ENCODE data around the gene HYCC2. TPM values are rescaled to one million over a fixed set of nuclear protein-coding genes. Genes with fewer than 3 reads are reported as not detected.
"Not testable (repeated sequence)": the region's sequence is repeated elsewhere in the genome, so short reads cannot be mapped to it uniquely, and the experiment has no call there.

Gene HYCC2
- 10 to 100 TPM; 35.9 to 40.2 TPM for total RNA-seq

- no peaks in the 10 kb centered on the region for H3K27me3 Mint-ChIP-seq (ENCODE audit: low read depth)
- H3K4me1 Mint-ChIP-seq (ENCODE audit: low read depth), result peaks cover 46% of the 10 kb centered on the region
- ATAC-seq, result peak; percentile 97
- CTCF ChIA-PET, result interaction anchor here (0.6 to 6.7 kb wide), 8 partner anchors 60 to 170 kb away, joined by 3 to 135 read pairs (median 10); partner anchors contain the start of gene ORC2
- peaks cover 14% of the 10 kb centered on the region for H3K36me3 Mint-ChIP-seq (ENCODE audit: low read depth)
- H3K4me3 Mint-ChIP-seq, result peak within 1 kb of the TSS; percentile 89
- POLR2A ChIA-PET, result interaction anchor here (0.6 to 5.8 kb wide), 16 partner anchors 11 to 208 kb away, joined by 3 to 70 read pairs (median 4); partner anchors contain the start of genes CFLAR, CLK1, NIF3L1 and ORC2
- H3K9me3 Mint-ChIP-seq (ENCODE audit: insufficient read depth), result no peaks in the 10 kb centered on the region
- DNase-seq, result peak; percentile 96
- H3K27ac Mint-ChIP-seq, result peak within 1 kb of the TSS; percentile 88
These were observed at the start of gene HYCC2, which contains the start of gene NDUFB3 for GRCh38 chr2:201071479-201072200. Gene HYCC2, minus strand, starts transcription at chr2:201071671. Its CDS starts 47,662 bp downstream, at chr2:201024009. Gene NDUFB3, plus strand, starts transcription at chr2:201072001. Its CDS starts 6,882 bp downstream, at chr2:201078883.

- CTCF ChIA-PET, result interaction anchor here (1.0 to 7.4 kb wide), 11 partner anchors 36 to 255 kb away, joined by 3 to 83 read pairs (median 10); partner anchors contain the start of genes CASP10, CLK1, NIF3L1 and ORC2
- ATAC-seq, result no peak
- peaks cover 63% of the 10 kb centered on the region for H3K4me1 Mint-ChIP-seq (ENCODE audit: low read depth)
These were observed 47.7 kb upstream of the HYCC2 start for GRCh38 chr2:201118961-201119854.

GRCh38 chr2:201118121-201118960 lies 46.9 kb upstream of the HYCC2 start:
- H3K27ac Mint-ChIP-seq, result peak overlapping the region; percentile 99
- peak overlapping the region; percentile 97 for H3K4me3 Mint-ChIP-seq
- peaks cover 56% of the 10 kb centered on the region for H3K4me1 Mint-ChIP-seq (ENCODE audit: low read depth)
- no peaks in the 10 kb centered on the region for H3K9me3 Mint-ChIP-seq (ENCODE audit: insufficient read depth)
- no peaks in the 10 kb centered on the region for H3K27me3 Mint-ChIP-seq (ENCODE audit: low read depth)
- peak; percentile 93 for DNase-seq
- ChIA-PET CTCF (interaction anchor here (0.7 to 7.4 kb wide), 19 partner anchors 27 to 288 kb away, joined by 3 to 83 read pairs (median 5); partner anchors contain the start of genes CASP10, CLK1, NIF3L1 and ORC2), POLR2A (interaction anchor here (0.6 to 9.2 kb wide), 28 partner anchors 10 to 257 kb away, joined by 3 to 238 read pairs (median 6); partner anchors contain the start of genes CASP10, CASP8, CLK1 and HYCC2)
- ATAC-seq, result peak; percentile 45
- H3K36me3 Mint-ChIP-seq (ENCODE audit: low read depth), result peaks cover 56% of the 10 kb centered on the region

More at GRCh38 chr2:201118961-201119854, 47.7 kb upstream of the HYCC2 start:
- H3K36me3 Mint-ChIP-seq (ENCODE audit: low read depth), result peaks cover 65% of the 10 kb centered on the region
- POLR2A ChIA-PET, result interaction anchor here (1.0 to 9.2 kb wide), 21 partner anchors 11 to 258 kb away, joined by 3 to 238 read pairs (median 13); partner anchors contain the start of genes CASP10, CASP8, CLK1 and HYCC2
- no peaks in the 10 kb centered on the region for H3K27me3 Mint-ChIP-seq (ENCODE audit: low read depth)
- peak overlapping the region; percentile 99 for H3K27ac Mint-ChIP-seq
- H3K9me3 Mint-ChIP-seq (ENCODE audit: insufficient read depth), result no peaks in the 10 kb centered on the region
- H3K4me3 Mint-ChIP-seq, result peak overlapping the region; percentile 97
- DNase-seq, result peak; percentile 53

GRCh38 chr2:201117735-201118094 lies 46.2 kb upstream of the HYCC2 start:
- not testable (repeated sequence) for ATAC-seq; DNase-seq; H3K27me3 Mint-ChIP-seq (ENCODE audit: low read depth); H3K9me3 Mint-ChIP-seq (ENCODE audit: insufficient read depth)
- peaks cover 50% of the 10 kb centered on the region for H3K4me1 Mint-ChIP-seq (ENCODE audit: low read depth)
- POLR2A ChIA-PET, result interaction anchor here (0.6 to 9.2 kb wide), 31 partner anchors 10 to 256 kb away, joined by 3 to 238 read pairs (median 5); partner anchors contain the start of genes CASP10, CASP8, CLK1 and HYCC2
- peaks cover 50% of the 10 kb centered on the region for H3K36me3 Mint-ChIP-seq (ENCODE audit: low read depth)
- CTCF ChIA-PET, result interaction anchor here (0.7 to 7.4 kb wide), 19 partner anchors 27 to 288 kb away, joined by 3 to 83 read pairs (median 5); partner anchors contain the start of genes CASP10, CLK1, NIF3L1 and ORC2
- H3K27ac Mint-ChIP-seq, result peak overlapping the region; percentile 99
- H3K4me3 Mint-ChIP-seq, result peak overlapping the region; percentile 97

GRCh38 chr2:201116959-201117734 lies 45.7 kb upstream of the HYCC2 start:
- H3K9me3 Mint-ChIP-seq (ENCODE audit: insufficient read depth), result no peaks in the 10 kb centered on the region
- ChIA-PET CTCF (interaction anchor here (0.7 to 7.4 kb wide), 18 partner anchors 28 to 253 kb away, joined by 3 to 83 read pairs (median 6); partner anchors contain the start of genes CASP10, CASP8, CLK1 and NIF3L1), POLR2A (interaction anchor here (0.6 to 9.2 kb wide), 37 partner anchors 9 to 335 kb away, joined by 3 to 238 read pairs (median 5); partner anchors contain the start of genes CASP10, CASP8, CLK1 and HYCC2)
- peak overlapping the region; percentile 97 for H3K4me3 Mint-ChIP-seq
- peaks cover 44% of the 10 kb centered on the region for H3K4me1 Mint-ChIP-seq (ENCODE audit: low read depth)
- H3K27me3 Mint-ChIP-seq (ENCODE audit: low read depth), result no peaks in the 10 kb centered on the region
- DNase-seq, result peak; percentile 69
- H3K36me3 Mint-ChIP-seq (ENCODE audit: low read depth), result peaks cover 44% of the 10 kb centered on the region
- H3K27ac Mint-ChIP-seq, result peak overlapping the region; percentile 99
- peak; percentile 37 for ATAC-seq

GRCh38 chr2:201116115-201116958 lies 44.9 kb upstream of the HYCC2 start, which contains the start of gene CFLAR:
Gene CFLAR, plus strand, starts transcription at chr2:201116164. Its CDS starts 13,702 bp downstream, at chr2:201129866.
- peaks cover 37% of the 10 kb centered on the region for H3K4me1 Mint-ChIP-seq (ENCODE audit: low read depth)
- H3K36me3 Mint-ChIP-seq (ENCODE audit: low read depth), result peaks cover 38% of the 10 kb centered on the region

GRCh38 chr2:201114846-201115245 lies 43.4 kb upstream of the HYCC2 start:
- peaks cover 25% of the 10 kb centered on the region for H3K36me3 Mint-ChIP-seq (ENCODE audit: low read depth)
- no peaks in the 10 kb centered on the region for H3K27me3 Mint-ChIP-seq (ENCODE audit: low read depth)
- peak overlapping the region; percentile 97 for H3K4me3 Mint-ChIP-seq
- no peaks in the 10 kb centered on the region for H3K9me3 Mint-ChIP-seq (ENCODE audit: insufficient read depth)
- H3K4me1 Mint-ChIP-seq (ENCODE audit: low read depth), result peaks cover 30% of the 10 kb centered on the region
- DNase-seq (no peak), ATAC-seq (no peak)
- ChIA-PET CTCF (interaction anchor here (0.5 to 7.4 kb wide), 7 partner anchors 43 to 210 kb away, joined by 3 to 83 read pairs (median 6); partner anchors contain the start of gene ORC2), POLR2A (interaction anchor here (1.0 to 9.2 kb wide), 4 partner anchors 9 to 68 kb away, joined by 3 to 238 read pairs (median 22); partner anchors contain the start of gene CASP10)
- H3K27ac Mint-ChIP-seq, result peak overlapping the region; percentile 77

More at GRCh38 chr2:201116115-201116958, 44.9 kb upstream of the HYCC2 start, which contains the start of gene CFLAR:
- Mint-ChIP-seq H3K27ac (peak within 1 kb of the TSS; percentile 99), H3K27me3 (ENCODE audit: low read depth) (no peaks in the 10 kb centered on the region), H3K4me3 (peak within 1 kb of the TSS; percentile 97), H3K9me3 (ENCODE audit: insufficient read depth) (no peaks in the 10 kb centered on the region)
- CTCF ChIA-PET, result interaction anchor here (0.9 to 7.4 kb wide), 15 partner anchors 9 to 227 kb away, joined by 3 to 83 read pairs (median 9); partner anchors contain the start of genes CASP10, CASP8, NIF3L1 and ORC2
- ATAC-seq (peak; percentile 56), DNase-seq (peak; percentile 90)
- POLR2A ChIA-PET, result interaction anchor here (0.6 to 9.2 kb wide), 26 partner anchors 8 to 336 kb away, joined by 3 to 238 read pairs (median 4); partner anchors contain the start of genes CASP10, CASP8, CLK1 and HYCC2

- Mint-ChIP-seq H3K4me3 (peak overlapping the region; percentile 97), H3K9me3 (ENCODE audit: insufficient read depth) (no peaks in the 10 kb centered on the region), H3K27ac (peak overlapping the region; percentile 77), H3K4me1 (ENCODE audit: low read depth) (peaks cover 30% of the 10 kb centered on the region), H3K36me3 (ENCODE audit: low read depth) (peaks cover 22% of the 10 kb centered on the region), H3K27me3 (ENCODE audit: low read depth) (no peaks in the 10 kb centered on the region)
- no peak for DNase-seq
- CTCF ChIA-PET, result interaction anchor here (1.6 to 7.4 kb wide), 3 partner anchors 44 to 209 kb away, joined by 6 to 83 read pairs (median 14); no protein-coding TSS in a partner anchor
- POLR2A ChIA-PET, result interaction anchor here (1.0 to 9.2 kb wide), 2 partner anchors 8 to 16 kb away, joined by 3 to 238 read pairs; no protein-coding TSS in a partner anchor
- ATAC-seq, result no peak
These were observed 42.9 kb upstream of the HYCC2 start for GRCh38 chr2:201114350-201114749.
